ENCODE measurements around the gene KPNB1.

DNA sequence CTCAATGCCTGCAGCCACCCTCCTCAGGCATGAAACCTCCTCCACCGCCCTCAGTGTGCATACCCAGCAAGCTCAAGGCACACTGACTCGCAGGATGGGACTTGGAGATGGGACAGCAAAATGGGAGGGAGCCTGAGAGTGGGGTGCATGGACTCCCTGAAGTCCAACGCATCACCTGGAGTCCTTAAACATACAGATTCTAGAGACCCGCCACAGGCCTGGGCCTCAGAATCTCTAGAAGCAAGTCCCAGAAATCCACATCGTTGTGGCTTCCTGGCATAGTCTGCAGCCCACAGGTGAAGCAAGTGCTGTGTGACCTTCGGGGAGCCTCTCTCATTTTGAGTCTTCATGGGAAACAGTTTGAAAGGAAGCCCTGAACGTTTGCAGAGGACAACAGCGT, 79.8 kb downstream of the KPNB1 start:
- TF ChIP-seq, protein P1, sequence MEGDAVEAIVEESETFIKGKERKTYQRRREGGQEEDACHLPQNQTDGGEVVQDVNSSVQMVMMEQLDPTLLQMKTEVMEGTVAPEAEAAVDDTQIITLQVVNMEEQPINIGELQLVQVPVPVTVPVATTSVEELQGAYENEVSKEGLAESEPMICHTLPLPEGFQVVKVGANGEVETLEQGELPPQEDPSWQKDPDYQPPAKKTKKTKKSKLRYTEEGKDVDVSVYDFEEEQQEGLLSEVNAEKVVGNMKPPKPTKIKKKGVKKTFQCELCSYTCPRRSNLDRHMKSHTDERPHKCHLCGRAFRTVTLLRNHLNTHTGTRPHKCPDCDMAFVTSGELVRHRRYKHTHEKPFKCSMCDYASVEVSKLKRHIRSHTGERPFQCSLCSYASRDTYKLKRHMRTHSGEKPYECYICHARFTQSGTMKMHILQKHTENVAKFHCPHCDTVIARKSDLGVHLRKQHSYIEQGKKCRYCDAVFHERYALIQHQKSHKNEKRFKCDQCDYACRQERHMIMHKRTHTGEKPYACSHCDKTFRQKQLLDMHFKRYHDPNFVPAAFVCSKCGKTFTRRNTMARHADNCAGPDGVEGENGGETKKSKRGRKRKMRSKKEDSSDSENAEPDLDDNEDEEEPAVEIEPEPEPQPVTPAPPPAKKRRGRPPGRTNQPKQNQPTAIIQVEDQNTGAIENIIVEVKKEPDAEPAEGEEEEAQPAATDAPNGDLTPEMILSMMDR (conservative IDR thresholded peaks at IDR 0.05; ENCODE audit: low read depth, low read length), result no peak
- TF ChIP-seq EZH2phosphoT487 (IDR thresholded peaks at IDR 0.05; ENCODE audit: borderline replicate concordance, low read length) (no peak), EZH2 (IDR thresholded peaks at IDR 0.05; ENCODE audit: low read length, unreplicated experiment) (no peak)

Measured in PC-3 (cell line).